GM12872 (cell line): ENCODE results near the gene OPCML.
A peak's percentile ranks its signal among the peaks of the same experiment; 100 is the strongest.

ENCODE experiments used
- CTCF ChIP-seq: IDR thresholded peaks from 3 replicates; pipeline ENCODE4 v1.5.1; 2011; ENCODE audit warnings: low read depth, mild to moderate bottlenecking, low read length, moderate library complexity; ENCODE audit not compliant: insufficient read depth

OPCML gene

DNA sequence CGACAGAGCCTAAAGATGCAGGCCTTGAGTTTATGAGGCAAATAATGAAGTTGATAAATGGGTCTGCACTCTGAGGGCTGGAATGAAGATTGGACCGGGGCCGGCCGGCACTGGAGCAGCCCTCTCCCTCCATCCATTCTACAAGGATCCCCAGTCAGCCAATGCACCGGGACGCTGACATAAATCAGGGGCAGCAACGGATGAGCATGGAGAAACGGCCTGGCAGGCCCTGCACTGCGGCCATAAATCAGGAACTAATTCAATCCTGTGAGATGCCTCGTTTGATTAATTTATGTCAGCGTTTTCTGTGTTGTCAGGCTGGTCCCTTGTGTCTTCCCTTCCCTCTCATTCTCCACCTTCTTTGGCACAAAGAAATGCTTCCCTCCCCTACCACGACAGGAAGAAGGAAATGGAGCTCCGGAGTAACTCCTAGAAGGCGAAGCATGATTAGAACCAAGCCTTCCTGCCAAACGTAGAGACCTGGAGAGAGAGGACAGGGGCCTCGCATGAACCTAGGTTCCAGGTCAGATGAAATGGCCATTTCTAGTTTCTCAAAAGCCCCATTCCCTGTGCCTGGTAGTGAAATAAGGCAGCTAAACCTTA lies 358.4 kb downstream of the OPCML start:
- no peak for TF ChIP-seq CTCF

DNA sequence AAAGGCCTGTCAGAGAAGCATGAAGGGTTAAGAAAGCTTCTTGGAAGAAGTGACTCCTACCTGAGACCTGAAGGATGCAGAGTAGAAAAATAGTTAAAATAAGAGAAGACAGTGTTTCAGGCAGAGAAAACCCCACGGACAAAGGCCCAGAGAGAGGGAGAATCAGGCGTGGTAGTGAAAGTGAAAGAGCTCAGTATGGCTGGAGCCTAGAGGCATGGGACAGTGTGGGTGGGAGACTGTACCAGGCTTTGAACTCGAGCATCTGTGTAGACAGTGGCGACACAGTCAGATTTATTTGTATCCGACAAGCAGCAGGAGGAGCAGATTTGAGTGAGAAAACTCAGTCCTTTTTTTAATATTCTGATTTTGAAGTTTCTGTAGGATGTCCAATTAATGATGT lies 360.0 kb downstream of the OPCML start:
- TF ChIP-seq CTCF, result no peak

- no peak for TF ChIP-seq CTCF
Observed at GRCh38 chr11:133171374-133171773, 360.9 kb downstream of the OPCML start.

GRCh38 chr11:133168016-133168415 lies 364.3 kb downstream of the OPCML start:
- no peak for TF ChIP-seq CTCF

DNA sequence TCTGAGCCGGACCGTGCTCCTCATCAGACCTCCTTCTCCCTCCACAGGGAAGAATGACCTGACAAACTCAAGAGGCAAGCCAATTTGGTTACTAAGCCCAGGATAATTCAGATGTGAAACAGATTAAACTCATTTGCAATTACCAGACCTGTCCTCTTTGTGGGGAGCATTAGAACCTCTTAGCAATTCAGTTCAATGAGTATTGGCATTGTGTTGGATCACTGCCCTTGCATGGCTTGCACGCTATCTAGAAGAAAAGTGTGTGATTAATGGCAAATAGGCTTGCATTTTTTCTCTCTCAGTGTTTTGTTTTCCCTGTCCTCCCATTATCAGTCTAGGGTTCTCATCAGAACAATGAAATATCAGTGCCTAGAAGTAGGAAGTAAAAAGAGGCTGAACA lies 365.6 kb downstream of the OPCML start:
- TF ChIP-seq CTCF, result no peak

DNA sequence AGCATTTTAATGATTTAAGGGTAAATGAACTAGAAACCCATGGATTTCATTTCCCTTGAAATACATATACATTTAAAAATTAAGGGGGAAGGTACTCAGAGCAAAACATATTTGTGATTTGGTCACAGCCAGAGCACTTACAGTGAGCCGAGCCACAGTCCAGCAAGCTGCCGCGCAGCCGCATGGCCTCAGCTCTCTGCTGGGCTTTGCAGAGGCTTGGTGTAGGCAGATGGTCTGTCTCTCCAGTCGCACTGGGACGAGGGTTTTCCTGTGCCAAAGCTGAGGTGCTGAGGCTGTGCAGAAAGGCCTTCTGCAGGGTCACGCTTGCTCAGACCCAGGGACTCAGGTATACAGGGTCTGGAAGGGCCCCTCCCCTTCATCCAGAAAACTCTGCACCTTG lies 367.3 kb downstream of the OPCML start:
- TF ChIP-seq CTCF, result no peak

- TF ChIP-seq CTCF, result peak; percentile 74
Observed at GRCh38 chr11:133163463-133164419, 368.6 kb downstream of the OPCML start.
